DOHH2 (cell line): ENCODE results near the gene CNST.

ENCODE experiments used
- CTCF ChIP-seq: fragments of 200-600 bp; sonication (generic); IDR thresholded peaks from one replicate; pipeline ENCODE4 v1.5.1; 2014; ENCODE audit warnings: antibody characterized with exemption, mild to moderate bottlenecking, low read depth, low read length; ENCODE audit not compliant: poor library complexity, severe bottlenecking
- EZH2phosphoT487 ChIP-seq: fragments of 200-600 bp; sonication (generic); IDR thresholded peaks from 2 replicates; pipeline ENCODE4 v1.6.1; 2017; ENCODE audit warnings: borderline replicate concordance, mild to moderate bottlenecking, antibody characterized with exemption, low read length, moderate library complexity, mixed read lengths

GRCh38 chr1:246624091-246624490, 57.8 kb downstream of the CNST start:
- TF ChIP-seq CTCF (no peak), EZH2phosphoT487 (no peak)
